ENCODE data around the gene P2RY13.

The P2RY13 gene

DNA sequence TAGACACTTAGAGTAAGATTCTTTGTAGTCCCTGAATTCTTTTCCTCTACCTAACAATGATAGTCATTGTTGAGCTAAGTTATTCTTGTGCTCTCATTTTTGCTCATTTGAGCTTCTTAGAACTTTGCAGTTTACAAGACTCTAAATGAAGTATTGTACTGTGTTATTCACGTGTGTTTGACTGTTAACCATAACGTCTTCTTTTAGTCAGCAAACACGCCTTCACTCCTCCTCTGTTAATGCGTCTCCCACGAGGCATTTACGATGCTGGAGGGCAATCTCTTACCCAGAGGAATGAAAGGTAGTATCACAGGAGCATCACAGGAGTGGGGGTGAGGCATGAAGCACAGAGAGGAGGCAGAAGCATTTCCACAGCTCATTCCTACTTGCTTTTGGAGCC, 36.2 kb downstream of the P2RY13 start:
- no peak for DNase-seq (ENCODE audit: low read depth)

DNA sequence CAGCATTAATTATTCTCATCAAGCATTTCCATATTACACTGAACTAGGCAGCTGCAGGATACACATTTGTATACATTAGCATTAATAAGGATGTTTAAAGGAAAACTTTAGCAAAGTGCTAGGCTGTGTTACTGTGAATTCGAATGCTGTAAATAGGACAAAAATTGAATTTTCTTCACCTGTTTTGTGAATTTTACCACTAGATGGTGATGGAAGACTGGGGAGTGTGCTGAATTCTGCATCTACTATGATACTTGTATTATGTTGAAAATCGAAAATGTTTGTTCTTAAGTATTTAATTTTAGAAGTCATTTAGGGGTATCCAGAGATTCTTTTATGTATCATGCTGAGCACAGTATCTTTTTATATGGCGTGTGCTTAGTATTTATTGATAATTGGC, 38.7 kb downstream of the P2RY13 start:
- DNase-seq (ENCODE audit: low read depth), result no peak

DNA sequence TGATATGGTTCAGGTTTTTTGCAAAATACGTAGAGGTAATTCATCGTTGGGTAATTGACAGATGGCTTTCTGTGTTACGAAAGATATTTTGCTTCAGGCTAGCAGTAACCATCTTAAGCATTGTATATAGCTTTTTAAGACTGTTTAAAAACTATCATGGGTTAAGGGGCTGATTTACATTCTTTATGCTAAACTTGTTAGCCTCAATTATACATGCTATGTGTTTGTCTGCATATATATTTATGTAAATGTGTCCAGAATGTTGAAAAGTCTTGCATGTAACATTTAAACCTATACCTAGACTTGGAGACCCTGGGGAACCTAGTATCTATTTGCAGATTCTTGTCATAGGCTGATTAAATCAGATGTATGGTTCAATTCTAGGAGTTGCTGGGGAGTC, 39.9 kb downstream of the P2RY13 start:
- DNase-seq (ENCODE audit: low read depth), result no peak

- no peak for DNase-seq (ENCODE audit: low read depth)
Measured at GRCh38 chr3:151285940-151286339, 43.4 kb downstream of the P2RY13 start.

DNA sequence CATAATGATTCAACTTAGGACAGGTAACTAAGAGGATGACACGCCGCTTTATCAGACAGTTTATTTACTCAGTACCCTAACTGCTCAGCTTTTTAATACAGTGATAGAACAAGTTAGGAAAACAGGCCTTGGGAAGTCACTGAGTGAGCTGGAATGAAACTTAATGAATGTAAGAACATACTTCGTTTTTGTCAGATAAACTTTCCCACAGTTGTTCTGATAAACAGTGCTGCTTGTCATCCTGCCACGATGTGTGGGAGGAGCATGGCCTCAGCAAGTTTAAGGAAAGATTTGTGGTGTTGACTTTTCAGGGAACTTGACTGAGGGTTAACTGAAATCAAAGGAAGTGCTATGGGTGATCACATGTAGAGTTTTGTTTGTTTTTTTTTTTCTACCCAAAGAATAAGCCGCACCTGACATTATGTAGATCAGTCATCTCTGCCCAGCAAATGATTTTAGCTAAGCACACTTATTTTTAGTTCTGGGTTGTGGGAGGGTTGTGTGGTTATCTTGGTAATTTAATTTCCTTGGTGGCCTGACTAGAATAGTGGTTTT, 45.4 kb downstream of the P2RY13 start:
- DNase-seq (ENCODE audit: low read depth), result no peak

DNA sequence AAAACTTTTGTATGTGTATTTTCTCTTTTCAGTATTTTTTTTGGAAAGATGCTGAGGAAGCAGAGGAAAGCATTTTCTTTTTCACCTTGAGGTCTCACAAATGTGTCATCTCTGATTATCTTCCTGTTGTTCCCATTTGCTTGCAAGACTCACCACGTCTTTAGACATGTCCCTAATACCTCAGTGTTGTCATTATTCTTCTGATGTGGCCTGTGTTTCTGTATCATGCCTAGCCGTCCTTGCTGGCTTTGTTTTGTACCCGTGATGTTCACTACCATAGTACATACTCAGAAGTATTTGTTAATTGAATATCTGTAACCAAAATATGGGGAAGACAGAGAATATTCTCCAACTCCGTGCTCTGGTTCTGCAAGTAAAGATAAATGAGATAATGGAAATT, 46.0 kb downstream of the P2RY13 start:
- DNase-seq (ENCODE audit: low read depth), result no peak

GRCh38 chr3:151282921-151283320, 46.4 kb downstream of the P2RY13 start:
- DNase-seq (ENCODE audit: low read depth), result no peak

DNA sequence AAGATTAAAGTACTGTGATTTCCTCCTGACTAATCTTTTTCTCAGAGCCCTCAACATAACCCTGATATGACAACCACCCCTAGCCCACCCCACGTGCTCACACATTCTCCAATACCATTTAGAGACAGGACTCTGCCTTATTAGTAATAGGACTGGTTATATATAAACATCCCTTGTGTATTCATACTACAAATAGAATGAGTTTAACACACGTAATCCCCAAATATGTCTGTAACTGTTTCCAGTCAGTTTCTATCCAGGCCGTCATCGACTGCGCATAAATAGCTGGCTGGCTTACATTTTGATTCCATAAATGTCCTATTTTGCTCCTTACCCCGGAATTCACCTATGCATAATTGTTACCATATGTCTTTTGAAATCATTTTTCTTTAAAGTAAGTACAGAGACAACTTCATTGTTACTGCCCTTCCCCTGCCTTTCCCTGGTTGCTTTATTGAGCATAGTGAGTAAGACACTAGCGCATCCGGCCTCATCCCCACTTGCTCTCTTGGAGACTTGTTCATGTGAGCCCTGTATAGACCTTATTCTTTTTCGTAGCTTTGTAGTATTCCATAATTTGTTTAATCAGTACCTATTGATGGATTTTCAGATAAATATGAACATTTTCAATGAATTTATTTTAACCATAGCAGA, 47.6 kb downstream of the P2RY13 start:
- DNase-seq (ENCODE audit: low read depth), result no peak

DNA sequence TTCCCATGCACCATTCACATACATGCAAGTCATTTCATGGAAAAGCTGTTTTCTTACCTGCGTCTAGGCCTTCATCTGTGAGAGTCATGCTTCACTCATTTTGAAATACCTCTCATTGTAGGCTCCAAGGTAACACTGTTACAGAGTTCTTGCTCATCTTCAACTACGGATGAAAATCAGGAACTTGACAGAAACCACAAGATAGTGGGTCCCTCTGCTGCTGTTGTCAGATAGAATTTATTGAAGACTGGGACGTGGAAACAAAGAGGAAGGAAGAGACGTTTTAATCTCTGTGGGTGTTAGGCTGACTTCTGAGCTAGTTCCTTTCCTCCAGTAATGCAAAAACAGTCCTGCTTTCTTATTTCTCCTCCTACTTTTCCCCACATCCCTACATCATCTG, 51.1 kb downstream of the P2RY13 start, which contains the start of gene P2RY14:
P2RY14 (minus strand) TSS at position 313 of the 400 bp plus-strand sequence. CDS start 64,226 bp downstream, outside the sequence.
- DNase-seq (ENCODE audit: low read depth), result no peak

DNA sequence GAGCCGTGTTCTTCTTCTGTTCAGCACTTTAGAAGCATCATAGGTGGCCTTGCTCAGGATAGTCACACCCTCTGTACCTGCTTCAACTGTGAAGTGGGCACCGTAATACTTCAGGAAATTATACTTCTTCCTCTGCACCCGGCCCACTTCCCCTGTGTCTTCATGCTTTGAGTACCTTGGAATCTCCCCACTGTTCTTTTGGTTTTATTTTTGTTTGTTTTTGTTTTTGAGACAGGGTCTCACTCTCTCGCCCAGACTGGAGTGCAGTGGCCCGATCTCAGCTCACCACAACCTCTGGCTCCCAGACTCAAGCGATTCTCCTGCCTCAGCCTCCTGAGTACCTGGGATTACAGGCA, 52.7 kb downstream of the P2RY13 start:
- DNase-seq (ENCODE audit: low read depth), result no peak

All from activated T-cell treated with anti-CD3 and anti-CD28 coated beads for 24 hours (primary cell).